Measurements from ENCODE around the gene MS4A7. TPM values are rescaled to one million over a fixed set of nuclear protein-coding genes. Genes with fewer than 3 reads are reported as not detected.

Gene MS4A7
- polyA plus RNA-seq, 1 of the 3 experiments (the other 2 are of a cell fraction) = not detected

GRCh38 chr11:60389279-60389910 is 11.1 kb downstream of the MS4A7 start:
- H2AFZ ChIP-seq (ENCODE audit: low read depth) = no peak overlapping the region
- DNase-seq = no peak
- no peak overlapping the region for H3K9ac ChIP-seq
- WGBS (ENCODE audit: low lambda C conversion rate) = 2% methylated on average over 5 of the region's 5 CpGs
- ChIA-PET CTCF (no interaction called here), POLR2A (no interaction called here)
- H3K4me3 ChIP-seq (ENCODE audit: low read depth in 2 of 2, low read length in 1 of 2) = no peak overlapping the region
- H4K20me1 ChIP-seq (ENCODE audit: insufficient read depth) = no peaks in the 10 kb centered on the region
- no peaks in the 10 kb centered on the region for H3K36me3 ChIP-seq (replicated peaks in 1 of 2; ENCODE audit: control insufficient read depth in 1 of 2, insufficient read depth in 2 of 2, low read length in 1 of 2)
- H3K9me3 ChIP-seq = no peaks in the 10 kb centered on the region
- no peaks in the 10 kb centered on the region for H3K4me1 ChIP-seq (ENCODE audit: control insufficient read depth in 1 of 2, insufficient read depth in 2 of 2, low read depth in 1 of 2, low read length in 1 of 2)
- TF ChIP-seq EP300 (IDR thresholded peaks at IDR 0.05; ENCODE audit: borderline replicate concordance in 1 of 2, low read depth in 1 of 2, low read length in 1 of 2) (no peak), MXI1 (IDR thresholded peaks at IDR 0.05; ENCODE audit: low read depth, low read length) (no peak), MEF2A (IDR thresholded peaks at IDR 0.05; ENCODE audit: borderline replicate concordance, low read depth) (no peak), NFIC (IDR thresholded peaks at IDR 0.05; ENCODE audit: borderline replicate concordance) (no peak), TAF1 (IDR thresholded peaks at IDR 0.05; ENCODE audit: borderline replicate concordance, low read depth, low read length) (no peak), USF2 (IDR thresholded peaks at IDR 0.05; ENCODE audit: borderline replicate concordance, low read depth, low read length) (no peak), RAD21 (IDR thresholded peaks at IDR 0.05; ENCODE audit: low read length) (no peak), ZBTB33 (IDR thresholded peaks at IDR 0.05; ENCODE audit: borderline replicate concordance, low read depth) (no peak), TEAD4 (IDR thresholded peaks at IDR 0.05; ENCODE audit: borderline replicate concordance, insufficient read depth) (no peak), SMC3 (IDR thresholded peaks at IDR 0.05; ENCODE audit: low read depth, low read length) (no peak), RCOR1 (IDR thresholded peaks at IDR 0.05; ENCODE audit: low read length) (no peak), ELF1 (IDR thresholded peaks at IDR 0.05) (no peak), JUND (IDR thresholded peaks at IDR 0.05) (no peak), USF1 (IDR thresholded peaks at IDR 0.05; ENCODE audit: borderline replicate concordance, low read depth) (no peak), NRF1 (IDR thresholded peaks at IDR 0.05; ENCODE audit: low read depth, low read length) (no peak), GABPA (IDR thresholded peaks at IDR 0.05; ENCODE audit: low read depth) (no peak), GATA2 (CRISPR knock-in tag; IDR thresholded peaks at IDR 0.05) (no peak), MAX (IDR thresholded peaks at IDR 0.05; ENCODE audit: low read depth) (no peak), SIN3A (IDR thresholded peaks at IDR 0.05; ENCODE audit: borderline replicate concordance, low read depth, low read length) (no peak)
- no peak overlapping the region for H3K27ac ChIP-seq (ENCODE audit: low read depth in 2 of 2, low read length in 1 of 2)
- no peaks in the 10 kb centered on the region for H3K9me2 ChIP-seq
- no peak overlapping the region for H3K4me2 ChIP-seq
- H3K27me3 ChIP-seq (ENCODE audit: insufficient read depth) = no peaks in the 10 kb centered on the region
- H3F3A ChIP-seq (replicated peaks; ENCODE audit: insufficient read depth) = no peaks in the 10 kb centered on the region
- no peaks in the 10 kb centered on the region for H3K79me2 ChIP-seq (ENCODE audit: insufficient read depth)
